GM12878 (cell line): ENCODE data around the gene FUT8. TPM values are rescaled to one million over a fixed set of nuclear protein-coding genes. Genes with fewer than 3 reads are reported as not detected.

Source experiments
- ATAC-seq: fragments of 200-7000 bp; cut with Tn5 transposase; 3 replicates; pipeline ENCODE4 v1.9.1; 2020; ENCODE audit warnings: mild to moderate bottlenecking, moderate library complexity
- BruUV-seq: library from RNA; stranded (reverse); fragments of 400-500 nt; replicated peaks from 2 replicates; lab custom pipeline; 2021; lab: Mats Ljungman, UMichigan
- CTCF ChIA-PET: fragments of 300-600 bp; sonication (Branson Sonifier 250); formaldehyde crosslinking; extraction: SDS; loops from one replicate; lab custom pipeline; 2021; ENCODE audit warnings: inconsistent platforms; lab: Yijun Ruan, JAX
- POLR2A ChIA-PET: fragments of 350-600 bp; formaldehyde crosslinking; extraction: SDS; loops from one replicate; lab custom pipeline; 2021; ENCODE audit warnings: inconsistent platforms; lab: Charles Lee
- RAD21 ChIA-PET: fragments of 300-600 bp; sonication (Branson Sonifier 250); formaldehyde crosslinking; loops from one replicate; lab custom pipeline; 2023; ENCODE audit warnings: antibody characterized with exemption; ENCODE audit not compliant: unreplicated experiment; lab: Charles Lee
- SMC1A ChIA-PET: fragments of 300-600 bp; sonication (Branson Sonifier 250); formaldehyde crosslinking; loops from one replicate; lab custom pipeline; 2023; ENCODE audit not compliant: unreplicated experiment, uncharacterized antibody; lab: Charles Lee
- DNase-seq: peaks from one replicate; pipeline ENCODE4 v3.0.0-alpha.2; 2011; ENCODE audit warnings: low read depth, low spot score
- FAIRE-seq: peaks from 3 replicates; lab custom pipeline; 2011; peaks lifted over from hg19 to GRCh38; lab: Jason Lieb, UNC
- H2AFZ ChIP-seq: 2 replicates; pipeline ENCODE4 v1.6.0; 2011; ENCODE audit warnings: low read depth, low read length, control low read depth; ENCODE audit not compliant: control insufficient read depth
- H3K27ac ChIP-seq: 2 replicates; pipeline ENCODE4 v1.5.1; 2011; ENCODE audit warnings: control low read depth; ENCODE audit not compliant: control insufficient read depth, insufficient read depth
- H3K27me3 ChIP-seq, 2 experiments: replicated peaks in 1 of 2; 2 replicates each; pipeline versions ENCODE4 v1.6.0 to v1.6.1; 2011; ENCODE audit warnings: low read length in 1 of 2; ENCODE audit not compliant: control insufficient read depth in 2 of 2, insufficient read depth in 2 of 2
- H3K36me3 ChIP-seq, 2 experiments: 2 replicates each; pipeline ENCODE4 v1.5.1; 2011; ENCODE audit warnings: low read length in 1 of 2; ENCODE audit not compliant: control insufficient read depth in 2 of 2, insufficient read depth in 2 of 2
- H3K4me1 ChIP-seq: 2 replicates; pipeline ENCODE4 v1.6.1; 2011; ENCODE audit warnings: mild to moderate bottlenecking, low read length, moderate library complexity, mixed read lengths; ENCODE audit not compliant: control insufficient read depth, insufficient read depth
- H3K4me2 ChIP-seq: 2 replicates; pipeline ENCODE4 v1.6.0; 2011; ENCODE audit warnings: control low read depth; ENCODE audit not compliant: control insufficient read depth, insufficient read depth
- H3K4me3 ChIP-seq: fragments of 200-600 bp; sonication (generic); 2 replicates; pipeline ENCODE4 v1.5.1; 2016
- H3K79me2 ChIP-seq: 2 replicates; pipeline ENCODE4 v1.6.0; 2011; ENCODE audit warnings: low read length; ENCODE audit not compliant: control insufficient read depth, insufficient read depth
- H3K9ac ChIP-seq: 2 replicates; pipeline ENCODE4 v1.8.0; 2011; ENCODE audit warnings: low read length, control low read depth, mixed read lengths; ENCODE audit not compliant: control insufficient read depth, insufficient read depth
- H3K9me3 ChIP-seq: replicated peaks from 3 replicates; pipeline ENCODE4 v1.5.1; 2011; ENCODE audit warnings: mild to moderate bottlenecking, low read length; ENCODE audit not compliant: control insufficient read depth, insufficient read depth
- H4K20me1 ChIP-seq: 2 replicates; pipeline ENCODE4 v1.6.0; 2011; ENCODE audit not compliant: control insufficient read depth, insufficient read depth
- ATF7 ChIP-seq: fragments of 450-650 bp; IDR thresholded peaks from 2 replicates; pipeline ENCODE4 v1.6.1; 2016; ENCODE audit warnings: low read depth, mild to moderate bottlenecking
- BCL3 ChIP-seq: IDR thresholded peaks from 2 replicates; pipeline ENCODE4 v1.6.1; 2011; ENCODE audit warnings: borderline replicate concordance, low read depth, mild to moderate bottlenecking, moderate library complexity, low read length; ENCODE audit not compliant: insufficient read depth, poor library complexity, severe bottlenecking
- CBX5 ChIP-seq: sonication (generic); IDR thresholded peaks from 2 replicates; pipeline ENCODE4 v1.6.1; 2016; ENCODE audit warnings: low read depth, moderate library complexity, mild to moderate bottlenecking, inconsistent platforms
- CHD1 ChIP-seq: IDR thresholded peaks from 2 replicates; pipeline ENCODE4 v1.6.1; 2012; ENCODE audit warnings: low read depth, low read length, improper control_type of control experiment
- MLLT1 ChIP-seq: fragments of 450-650 bp; IDR thresholded peaks from 2 replicates; pipeline ENCODE4 v1.6.1; 2016; ENCODE audit warnings: mild to moderate bottlenecking
- PKNOX1 ChIP-seq: fragments of 450-650 bp; IDR thresholded peaks from 2 replicates; pipeline ENCODE4 v1.6.1; 2016; ENCODE audit warnings: mild to moderate bottlenecking
- POLR2AphosphoS5 ChIP-seq: IDR thresholded peaks from 2 replicates; pipeline ENCODE4 v1.6.1; 2011; ENCODE audit warnings: mild to moderate bottlenecking, low read length, inconsistent platforms
- PRDM15 ChIP-seq: fragments of 450-650 bp; formaldehyde crosslinking; IDR thresholded peaks from 2 replicates; pipeline ENCODE4 v1.4.0; 2020; ENCODE audit warnings: mild to moderate bottlenecking, moderate library complexity
- SREBF1 ChIP-seq: IDR thresholded peaks from 2 replicates; pipeline ENCODE4 v1.6.1; 2012; ENCODE audit warnings: mild to moderate bottlenecking, low read length
- SRF ChIP-seq, 2 experiments: IDR thresholded peaks; 2 replicates each; pipeline ENCODE4 v1.6.1; 2011; ENCODE audit warnings: low read depth in 2 of 2, low read length in 2 of 2, mild to moderate bottlenecking in 1 of 2, moderate library complexity in 1 of 2
- SUPT20H ChIP-seq: IDR thresholded peaks from 2 replicates; pipeline ENCODE4 v1.6.1; 2011; ENCODE audit warnings: low read depth, mild to moderate bottlenecking, low read length, moderate library complexity, borderline replicate concordance; ENCODE audit not compliant: control insufficient read depth
- YY1 ChIP-seq: IDR thresholded peaks from 2 replicates; pipeline ENCODE4 v1.6.1; 2011; ENCODE audit warnings: low read depth, mild to moderate bottlenecking, low read length
- ZNF384 ChIP-seq: IDR thresholded peaks from 2 replicates; pipeline ENCODE4 v1.6.1; 2012; ENCODE audit warnings: low read depth, mild to moderate bottlenecking, low read length, improper control_type of control experiment, borderline replicate concordance
- WGBS: methylation state at CpG from one replicate; pipeline ENCODE4 v1.1.6; 2016; ENCODE audit warnings: low lambda C conversion rate; ENCODE audit not compliant: insufficient replicate concordance, insufficient coverage; ENCODE audit errors: missing lambda C conversion rate; 5-methylcytosine and 5-hydroxymethylcytosine counted together
- in situ Hi-C: fragments of 300-500 bp; cut with MboI; formaldehyde crosslinking; loops from 9 replicates; pipeline ENCODE4 v1.14.3; 2018; ENCODE audit warnings: mixed read lengths
- intact Hi-C: fragments of 100-400 bp; cut with micrococcal nuclease; formaldehyde crosslinking; loops from one replicate; pipeline ENCODE4 v1.14.2; 2022; ENCODE audit not compliant: unreplicated experiment
- polyA plus RNA-seq, 11 experiments: library from polyadenylated mRNA; depleted of rRNA in 4 of 11; unstranded in 6 of 11; stranded (reverse) in 5 of 11; fragments of >200 nt; fragmentation: Nextera tagmentation in 4 of 11; fragmentation: Illumina TruSeq in 1 of 11; extraction: Ambion mirVana in 4 of 11; extraction: Trizol in 1 of 11; gene quantifications; 1 replicate in 1 of 11; 2 replicates in 10 of 11; pipeline versions ENCODE4 v1.2.1 to v1.2.3, GENCODE V29; 2011 to 2016; ENCODE audit warnings: inconsistent platforms in 2 of 11, missing spikeins in 2 of 11, low read depth in 1 of 11
- total RNA-seq, 4 experiments: library from RNA; depleted of rRNA in 3 of 4; stranded (reverse); fragments of >200 nt in 3 of 4; fragmentation: Illumina TruSeq in 1 of 4; extraction: Trizol in 1 of 4; gene quantifications; 2 replicates each; pipeline versions ENCODE4 v1.2.1 to v1.2.3, GENCODE V29; 2013 to 2021

FUT8 gene
- total and polyA plus RNA-seq, 10 of the 15 experiments (the other 5 are each of a cell fraction or from before 2014, with no cell fraction given) = 21.3 to 106 (median 66.3) TPM

- TF ChIP-seq PRDM15 (CRISPR knock-in tag) (no peak), POLR2AphosphoS5 (no peak), CHD1 (no peak), SUPT20H (no peak)
Measured at GRCh38 chr14:65791191-65791981, 378.9 kb downstream of the FUT8 start (continued).

- intact Hi-C loops (no loop called here), in situ Hi-C loops (no loop called here)
- H3K4me1 ChIP-seq = no peaks in the 10 kb centered on the region
- FAIRE-seq = no peak
- no peaks in the 10 kb centered on the region for H3K27me3 ChIP-seq
- no peak overlapping the region for H3K9ac ChIP-seq
- no TSS peak for BruUV-seq
- ChIA-PET SMC1A (no interaction called here), RAD21 (no interaction called here), CTCF (interaction anchor here (1.6 kb wide), 1 partner anchor 32 kb away, joined by 4 read pairs; no protein-coding TSS in a partner anchor), POLR2A (no interaction called here)
- WGBS = 51% methylated on average over 9 of the region's 9 CpGs
- H3K4me3 ChIP-seq = no peak overlapping the region
- H3K27ac ChIP-seq = no peak overlapping the region
- no peaks in the 10 kb centered on the region for H3K79me2 ChIP-seq
- no peaks in the 10 kb centered on the region; the same call in 2 of the 3 replicates for H3K9me3 ChIP-seq
- no peaks in the 10 kb centered on the region for H4K20me1 ChIP-seq
- H3K4me2 ChIP-seq = no peak overlapping the region
- no peak; the same call in 2 of the 3 replicates for ATAC-seq
- no peaks in the 10 kb centered on the region for H3K36me3 ChIP-seq
- H2AFZ ChIP-seq = no peak overlapping the region
- no peak for DNase-seq
- TF ChIP-seq ZNF384 (no peak), BCL3 (no peak), ATF7 (no peak), SREBF1 (no peak), PKNOX1 (no peak), YY1 (no peak), CBX5 (no peak), SRF (IDR thresholded peaks at IDR 0.05; ENCODE audit: low read depth in 2 of 2, low read length in 2 of 2) (no peak), MLLT1 (no peak)
Measured at GRCh38 chr14:65792208-65792905, 379.8 kb downstream of the FUT8 start.
